HEK293 (cell line): ENCODE results near the gene RIPOR1.

Experiments
- ATF2 ChIP-seq: fragments of 450-650 bp; formaldehyde crosslinking; IDR thresholded peaks from 2 replicates; pipeline ENCODE4 v1.5.1; 2016; ENCODE audit warnings: missing biosample characterization, missing genetic modification characterization, low read depth
- CTCF ChIP-seq: fragments of 450-650 bp; formaldehyde crosslinking; IDR thresholded peaks from 2 replicates; pipeline ENCODE4 v1.5.1; 2016; ENCODE audit warnings: missing biosample characterization, missing genetic modification characterization
- ZNF473 ChIP-seq: fragments of 450-650 bp; formaldehyde crosslinking; IDR thresholded peaks from 2 replicates; pipeline ENCODE4 v1.5.1; 2017; ENCODE audit warnings: missing biosample characterization, missing genetic modification characterization
- ZNF548 ChIP-seq: fragments of 450-650 bp; formaldehyde crosslinking; IDR thresholded peaks from 2 replicates; pipeline ENCODE4 v1.5.1; 2016; ENCODE audit warnings: missing biosample characterization, missing genetic modification characterization

GRCh38 chr16:67548265-67549126 lies 19.9 kb downstream of the RIPOR1 start:
- no peak for TF ChIP-seq CTCF (tag by site-specific recombination)
- TF ChIP-seq ATF2: no peak
- TF ChIP-seq ZNF548 (tag by site-specific recombination): no peak
- no peak for TF ChIP-seq ZNF473 (tag by site-specific recombination)
